ENCODE data around the gene USH2A.

- no peak for TF ChIP-seq CTCF (IDR thresholded peaks at IDR 0.05; ENCODE audit: insufficient read depth, low read depth, low read length)
- TF ChIP-seq EZH2 (IDR thresholded peaks at IDR 0.05; ENCODE audit: insufficient read depth, low read length) = no peak
Measured at GRCh38 chr1:216434232-216434631, 11.0 kb upstream of the USH2A start.
